HUES48 (cell line): ENCODE results near the gene NCOA4.

Source experiments
- H3K27ac ChIP-seq: one replicate; pipeline ENCODE4 v1.7.0; 2013; ENCODE audit warnings: low read depth, low read length, inconsistent platforms
- H3K27me3 ChIP-seq: 2 replicates; pipeline ENCODE4 v1.6.1; 2013; ENCODE audit warnings: mild to moderate bottlenecking, low read length; ENCODE audit not compliant: control insufficient read depth, insufficient read depth
- H3K36me3 ChIP-seq: 2 replicates; pipeline ENCODE4 v1.6.1; 2013; ENCODE audit warnings: low read length; ENCODE audit not compliant: control insufficient read depth, insufficient read depth
- H3K4me1 ChIP-seq: 2 replicates; pipeline ENCODE4 v1.6.1; 2013; ENCODE audit warnings: mild to moderate bottlenecking, low read length; ENCODE audit not compliant: control insufficient read depth, insufficient read depth
- H3K4me3 ChIP-seq: 2 replicates; pipeline ENCODE4 v1.5.1; 2013; ENCODE audit warnings: mild to moderate bottlenecking, low read depth, low read length
- H3K9ac ChIP-seq: 2 replicates; pipeline ENCODE4 v1.6.1; 2013; ENCODE audit warnings: mild to moderate bottlenecking, low read depth, low read length, moderate library complexity
- H3K9me3 ChIP-seq: 2 replicates; pipeline ENCODE4 v1.6.1; 2013; ENCODE audit warnings: low read length; ENCODE audit not compliant: control insufficient read depth, insufficient read depth

The NCOA4 gene

DNA sequence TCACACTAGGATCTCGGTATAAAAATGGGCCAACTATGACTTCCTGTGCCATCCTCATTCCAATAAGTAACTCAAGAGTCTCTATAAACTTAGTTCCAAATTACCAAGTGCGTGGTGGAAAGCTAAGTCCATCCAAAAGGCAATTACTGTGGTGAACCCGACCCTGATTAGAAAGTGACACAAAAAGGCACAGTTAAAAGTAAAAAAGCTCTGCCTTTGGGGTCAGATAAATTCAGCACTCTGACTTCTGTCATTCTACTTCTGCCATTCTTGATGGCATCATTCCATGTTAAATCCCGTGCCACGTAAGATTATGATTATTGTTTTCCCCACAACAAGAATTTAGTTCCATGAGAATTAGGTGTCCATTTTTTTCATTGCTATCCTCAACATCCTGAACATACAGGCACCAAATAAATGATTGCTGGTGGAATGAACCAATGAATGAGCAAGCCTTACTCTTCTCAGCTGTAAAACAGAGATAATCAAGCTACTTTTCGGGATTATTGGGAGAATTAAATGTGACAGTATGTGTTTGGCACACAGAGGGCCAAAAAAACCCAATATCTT, 877 bp downstream of the NCOA4 start:
- Histone ChIP-seq H3K9ac (peak overlapping the region; percentile 75; the same call in 1 of the 2 replicates), H3K27me3 (no peaks in the 10 kb centered on the region), H3K9me3 (no peaks in the 10 kb centered on the region), H3K4me3 (peak overlapping the region; percentile 96), H3K4me1 (peaks cover 15% of the 10 kb centered on the region), H3K27ac (peak overlapping the region; percentile 65), H3K36me3 (no peaks in the 10 kb centered on the region)

DNA sequence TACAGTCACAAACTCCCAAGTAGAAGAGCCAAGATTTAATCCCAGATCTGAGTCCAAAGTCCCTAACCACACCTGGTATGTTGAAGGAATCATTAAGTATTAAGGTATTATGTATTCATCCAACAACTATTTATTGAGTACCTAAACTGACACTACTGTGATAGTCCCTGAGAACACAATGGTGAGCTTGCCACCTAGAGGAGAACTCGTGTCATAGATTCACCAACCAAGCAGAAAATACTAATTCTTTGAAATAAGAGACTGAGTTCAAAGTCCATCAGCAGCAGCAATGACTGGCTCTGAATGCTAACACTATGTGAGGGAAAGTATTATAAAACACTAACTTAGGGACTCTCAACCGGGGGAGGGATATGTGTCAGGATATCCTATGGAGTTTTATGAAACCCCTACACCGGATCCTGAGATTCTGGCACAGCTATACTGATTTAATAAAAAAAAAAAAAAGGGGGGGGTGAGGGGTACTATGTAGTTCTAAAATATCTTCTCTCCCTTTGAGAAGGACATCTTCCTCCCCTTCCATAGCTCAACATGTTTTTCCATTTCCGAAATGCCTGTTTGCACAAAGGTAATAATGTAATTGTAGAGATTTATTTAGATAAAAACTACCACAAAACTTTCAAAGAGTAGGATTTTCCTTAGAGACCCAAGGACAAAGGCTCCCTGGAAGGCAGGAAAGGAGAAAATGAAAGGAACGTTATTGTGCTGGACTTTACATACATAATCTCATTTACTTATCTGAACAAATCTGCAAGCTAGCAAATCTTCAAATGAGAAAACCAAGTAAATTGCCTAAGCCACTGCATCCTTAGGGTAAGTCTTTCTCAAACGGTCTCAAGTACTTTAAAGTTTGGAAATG, 1.6 kb downstream of the NCOA4 start:
- no peak overlapping the region for H3K9ac ChIP-seq
- H3K27ac ChIP-seq = no peak overlapping the region
- no peaks in the 10 kb centered on the region for H3K36me3 ChIP-seq
- no peaks in the 10 kb centered on the region for H3K9me3 ChIP-seq
- peaks cover 15% of the 10 kb centered on the region for H3K4me1 ChIP-seq
- H3K27me3 ChIP-seq = no peaks in the 10 kb centered on the region
- H3K4me3 ChIP-seq = peak overlapping the region; percentile 96

DNA sequence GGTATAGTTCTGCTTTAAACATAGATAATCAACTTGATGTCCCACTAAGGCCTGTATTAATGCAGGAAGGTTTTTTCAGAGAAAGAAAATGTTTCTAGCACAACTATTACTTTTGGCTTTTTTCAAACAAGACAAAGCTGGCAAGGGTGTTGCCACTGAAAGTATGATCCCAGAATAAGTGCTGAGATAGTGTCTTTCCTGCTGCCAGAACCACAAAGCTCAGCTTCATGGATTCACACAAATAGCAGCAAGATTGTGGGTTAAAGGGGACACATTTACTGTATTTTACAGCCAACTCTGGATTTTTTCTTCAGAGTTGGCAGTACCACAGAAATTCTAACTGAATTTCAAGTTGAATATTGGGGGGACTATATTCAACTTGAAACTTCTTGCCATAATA, 4.3 kb downstream of the NCOA4 start:
- H3K4me1 ChIP-seq = peaks cover 18% of the 10 kb centered on the region
- no peaks in the 10 kb centered on the region for H3K27me3 ChIP-seq
- H3K36me3 ChIP-seq = no peaks in the 10 kb centered on the region
- no peaks in the 10 kb centered on the region for H3K9me3 ChIP-seq
- no peak overlapping the region for H3K9ac ChIP-seq
- H3K27ac ChIP-seq = no peak overlapping the region
- no peak overlapping the region for H3K4me3 ChIP-seq

DNA sequence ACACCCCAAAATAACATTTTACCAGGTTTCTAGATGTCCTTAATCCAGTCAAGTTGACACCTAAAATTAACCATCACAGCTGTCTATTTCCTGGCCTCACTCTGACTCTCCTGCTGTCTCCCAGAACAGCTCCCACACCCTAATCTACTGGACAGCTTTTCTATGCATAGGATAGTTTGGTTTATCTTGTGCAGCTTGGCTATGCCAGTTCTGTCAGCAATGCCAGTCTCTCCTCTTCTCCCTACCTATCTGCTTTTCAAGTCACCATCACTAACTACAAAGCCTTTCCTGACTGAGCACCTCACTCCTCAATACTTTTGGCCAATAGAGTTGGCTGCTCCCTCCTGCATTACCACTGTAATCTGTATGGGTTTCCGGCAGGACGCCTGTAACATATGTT, 5.0 kb downstream of the NCOA4 start:
- no peak overlapping the region for H3K4me3 ChIP-seq
- H3K27ac ChIP-seq = no peak overlapping the region
- H3K36me3 ChIP-seq = no peaks in the 10 kb centered on the region
- peaks cover 22% of the 10 kb centered on the region for H3K4me1 ChIP-seq
- no peaks in the 10 kb centered on the region for H3K9me3 ChIP-seq
- no peak overlapping the region for H3K9ac ChIP-seq
- no peaks in the 10 kb centered on the region for H3K27me3 ChIP-seq

DNA sequence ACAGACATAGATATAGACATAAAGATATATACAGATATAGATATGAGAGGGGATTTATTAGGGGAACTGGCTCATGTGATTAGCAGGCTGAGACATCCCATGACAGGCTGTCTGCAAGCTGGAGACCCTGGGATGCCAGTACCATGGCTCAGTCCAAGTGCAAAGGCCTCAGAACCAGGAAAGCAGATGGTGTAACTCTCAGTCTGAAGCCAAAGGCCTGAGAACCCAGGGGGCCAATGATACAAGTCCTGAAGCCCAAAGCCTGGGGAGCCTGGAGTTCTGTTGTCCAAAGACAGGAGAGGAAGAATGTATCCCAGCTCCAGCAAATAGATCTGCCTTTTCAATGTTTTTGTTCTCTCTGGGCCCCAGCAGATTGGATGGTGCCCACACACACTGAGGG, 5.5 kb downstream of the NCOA4 start:
- H3K4me1 ChIP-seq = peaks cover 27% of the 10 kb centered on the region
- H3K27me3 ChIP-seq = no peaks in the 10 kb centered on the region
- H3K9ac ChIP-seq = no peak overlapping the region
- H3K9me3 ChIP-seq = no peaks in the 10 kb centered on the region
- H3K27ac ChIP-seq = no peak overlapping the region
- no peak overlapping the region for H3K4me3 ChIP-seq
- no peaks in the 10 kb centered on the region for H3K36me3 ChIP-seq

DNA sequence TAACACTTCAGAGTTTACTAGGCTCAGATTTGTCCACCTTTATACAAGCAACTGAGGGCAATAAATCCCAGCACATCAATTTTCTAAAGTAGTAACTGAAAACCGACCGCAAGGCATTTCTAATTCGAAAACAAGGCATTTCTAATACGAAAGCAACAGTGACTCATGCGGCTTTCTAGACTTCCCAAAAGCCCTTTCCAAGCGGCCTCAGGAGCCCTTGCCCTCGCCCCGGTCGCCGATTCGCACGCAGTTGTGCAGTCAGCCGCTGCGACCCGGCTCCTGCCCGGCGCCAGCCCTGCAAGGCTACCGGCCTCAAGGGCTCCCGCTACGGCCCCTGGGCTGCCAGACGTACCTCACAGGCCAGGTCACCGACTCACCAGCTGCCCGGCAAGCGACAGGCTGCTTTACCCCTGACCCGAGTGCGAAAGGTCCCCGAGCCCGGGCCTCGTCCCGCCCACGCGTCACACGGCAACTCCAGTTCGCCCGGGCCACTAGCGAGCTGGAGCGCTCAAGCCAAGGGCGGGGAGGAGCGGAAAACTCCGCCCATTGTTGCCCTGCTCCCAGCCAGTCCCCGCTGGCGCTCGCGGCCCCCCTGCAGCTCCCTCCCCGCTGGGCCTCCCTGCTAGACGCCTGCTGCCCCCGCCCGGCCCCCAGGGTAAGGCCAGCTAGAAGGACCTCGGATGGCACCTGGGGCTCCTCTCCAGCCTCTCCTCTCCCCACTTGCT, 7.3 kb downstream of the NCOA4 start:
- Histone ChIP-seq H3K9me3 (no peaks in the 10 kb centered on the region), H3K9ac (peak overlapping the region; percentile 68), H3K4me1 (peaks cover 16% of the 10 kb centered on the region), H3K27me3 (no peaks in the 10 kb centered on the region), H3K27ac (peak overlapping the region; percentile 89), H3K36me3 (no peaks in the 10 kb centered on the region), H3K4me3 (peak overlapping the region; percentile 85)

DNA sequence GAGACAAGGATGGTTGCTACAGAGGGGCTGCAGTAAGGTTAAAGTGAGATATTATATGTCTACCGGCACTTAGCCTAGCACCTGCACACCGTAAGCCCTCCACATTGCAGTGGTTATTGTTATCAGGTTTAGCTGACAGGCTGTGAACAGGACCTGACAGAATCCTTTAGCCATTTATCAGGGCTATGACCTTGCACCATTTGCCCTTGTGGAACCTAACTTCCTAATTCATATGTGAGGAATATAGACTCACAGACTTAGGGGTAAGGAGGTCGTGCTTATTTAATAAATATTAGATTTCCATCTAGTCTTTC, 10.1 kb downstream of the NCOA4 start:
- Histone ChIP-seq H3K9ac (no peak overlapping the region), H3K36me3 (peaks cover 11% of the 10 kb centered on the region), H3K4me3 (no peak overlapping the region), H3K27ac (no peak overlapping the region), H3K27me3 (no peaks in the 10 kb centered on the region), H3K9me3 (no peaks in the 10 kb centered on the region), H3K4me1 (peaks cover 16% of the 10 kb centered on the region)

DNA sequence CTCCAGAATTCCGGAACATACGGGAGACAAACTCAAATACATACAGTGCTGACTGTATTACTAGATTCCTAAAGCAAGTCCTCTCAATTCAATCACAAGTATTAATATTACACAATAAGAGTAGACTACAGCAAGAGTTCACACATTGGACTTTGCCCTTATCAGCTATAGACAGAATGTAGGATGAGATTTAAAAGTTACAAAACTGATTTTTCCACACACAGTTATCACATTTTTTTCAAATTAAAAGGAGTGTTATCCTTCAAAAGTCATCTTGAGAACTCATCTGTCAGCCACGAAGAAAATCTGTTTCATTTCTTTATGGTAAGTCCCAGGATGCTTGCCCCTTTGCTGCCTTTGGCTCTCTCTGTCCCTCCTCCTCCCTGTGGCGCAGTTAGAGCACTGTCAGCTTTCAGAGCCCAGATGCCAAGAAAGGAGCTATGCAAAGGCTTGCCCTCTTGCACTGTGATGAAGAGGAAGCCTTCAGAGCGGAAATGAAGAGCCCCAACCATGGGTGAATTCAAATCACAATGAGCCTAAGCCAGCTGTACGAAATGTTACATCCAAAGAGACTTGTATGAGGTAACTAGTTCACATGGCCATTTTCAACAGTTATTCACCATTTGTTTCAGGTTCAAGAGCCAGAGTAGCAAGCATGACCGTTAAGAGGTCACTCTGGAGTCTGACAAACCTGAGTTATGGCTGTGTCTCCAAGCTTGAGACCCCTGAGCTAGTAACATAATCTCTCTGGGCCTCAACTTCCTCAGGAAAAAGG, 10.7 kb downstream of the NCOA4 start:
- Histone ChIP-seq H3K4me1 (peaks cover 16% of the 10 kb centered on the region), H3K27me3 (no peaks in the 10 kb centered on the region), H3K9ac (no peak overlapping the region), H3K9me3 (no peaks in the 10 kb centered on the region), H3K27ac (no peak overlapping the region), H3K4me3 (no peak overlapping the region), H3K36me3 (peaks cover 16% of the 10 kb centered on the region)

DNA sequence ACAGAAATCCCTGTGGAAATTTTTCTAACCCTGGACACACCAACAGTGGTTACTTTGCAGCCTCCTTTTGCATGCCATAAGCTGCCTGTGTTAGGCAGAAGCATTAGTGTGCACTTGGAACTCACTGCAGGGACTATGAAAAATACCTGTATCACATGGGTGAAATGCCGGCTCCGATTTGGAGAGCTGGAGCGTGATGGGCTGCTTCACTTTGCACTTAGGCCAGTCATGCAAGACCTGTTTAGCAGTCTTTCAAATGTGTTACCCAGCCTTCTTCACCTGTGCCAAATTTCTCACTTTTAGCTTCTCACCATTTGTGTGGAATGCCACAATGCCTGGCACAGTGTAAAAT, 11.3 kb downstream of the NCOA4 start:
- Histone ChIP-seq H3K36me3 (peaks cover 22% of the 10 kb centered on the region), H3K27me3 (no peaks in the 10 kb centered on the region), H3K9me3 (no peaks in the 10 kb centered on the region), H3K4me1 (peaks cover 16% of the 10 kb centered on the region), H3K9ac (no peak overlapping the region), H3K27ac (no peak overlapping the region), H3K4me3 (no peak overlapping the region)

DNA sequence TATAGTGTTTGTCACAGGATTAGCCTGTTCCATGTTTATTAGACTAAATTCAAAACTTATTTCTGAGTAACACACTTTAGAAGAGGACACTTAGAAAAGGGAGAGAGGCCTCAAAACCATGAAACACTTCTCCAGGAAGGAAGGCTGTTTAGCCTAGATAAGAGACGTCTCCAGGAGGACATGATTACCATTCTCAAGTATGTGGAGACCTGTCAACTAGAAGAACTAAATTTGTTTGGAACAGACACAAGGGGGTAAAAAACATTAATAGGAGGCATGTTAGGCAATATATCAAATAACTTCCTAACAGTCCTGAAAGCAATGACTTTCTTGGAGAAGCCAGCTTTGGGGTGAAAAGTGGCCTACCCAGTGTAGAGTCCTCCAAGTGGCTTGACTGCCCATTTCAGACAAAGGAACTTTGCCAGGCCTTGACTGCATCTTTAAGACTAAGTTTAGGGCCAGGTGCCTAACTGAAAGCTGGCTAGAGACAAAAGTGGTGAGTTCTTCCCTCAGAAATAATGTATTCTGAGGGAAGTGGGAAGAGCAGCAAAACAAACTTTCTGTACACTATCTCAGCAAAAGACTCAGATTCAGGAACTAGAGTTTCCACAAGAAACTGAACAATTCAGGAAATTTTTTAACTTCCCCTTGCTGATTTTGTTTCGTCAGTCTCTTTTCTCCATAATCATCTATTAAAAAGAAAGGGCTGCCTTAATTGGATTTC, 11.8 kb downstream of the NCOA4 start:
- Histone ChIP-seq H3K4me3 (no peak overlapping the region), H3K27me3 (no peaks in the 10 kb centered on the region), H3K4me1 (peaks cover 16% of the 10 kb centered on the region), H3K27ac (no peak overlapping the region), H3K9me3 (no peaks in the 10 kb centered on the region), H3K36me3 (peaks cover 27% of the 10 kb centered on the region), H3K9ac (no peak overlapping the region)
